Activated B cell treated with CpG ODN at 0.5 μM for 24 hours (primary cell): ENCODE data around the gene OLFML2A. TPM values are rescaled to one million over a fixed set of nuclear protein-coding genes. Genes with fewer than 3 reads are reported as not detected.

Source experiments
- ATAC-seq: fragments of 200-7000 bp; cut with Tn5 transposase; one replicate; pipeline ENCODE4 v1.10.0; 2021; ENCODE audit warnings: low read depth, mild to moderate bottlenecking, moderate library complexity
- CTCF ChIA-PET: fragments of 350-600 bp; sonication (Branson Sonifier 250); formaldehyde crosslinking; loops from one replicate; lab custom pipeline; 2021; ENCODE audit warnings: antibody characterized with exemption; lab: Charles Lee
- POLR2A ChIA-PET: fragments of 350-600 bp; sonication (Branson Sonifier 250); formaldehyde crosslinking; loops from one replicate; lab custom pipeline; 2021; ENCODE audit warnings: antibody characterized with exemption; lab: Charles Lee
- DNase-seq: peaks from one replicate; pipeline ENCODE4 v3.0.0; 2022
- H3K27ac Mint-ChIP-seq: one replicate; pipeline ENCODE4 v1.8.0; 2020; ENCODE audit warnings: mixed read lengths
- H3K27me3 Mint-ChIP-seq: one replicate; pipeline ENCODE4 v1.8.0; 2021; ENCODE audit warnings: mixed read lengths
- H3K36me3 Mint-ChIP-seq: one replicate; pipeline ENCODE4 v1.8.0; 2021; ENCODE audit warnings: low read depth, mixed read lengths
- H3K4me1 Mint-ChIP-seq: one replicate; pipeline ENCODE4 v1.8.0; 2021; ENCODE audit warnings: mixed read lengths
- H3K4me3 Mint-ChIP-seq: one replicate; pipeline ENCODE4 v1.8.0; 2020; ENCODE audit warnings: mild to moderate bottlenecking, mixed read lengths
- H3K9me3 Mint-ChIP-seq: one replicate; pipeline ENCODE4 v1.8.0; 2020; ENCODE audit warnings: mixed read lengths
- CTCF ChIP-seq: fragments of 200-600 bp; IDR thresholded peaks from one replicate; pipeline ENCODE4 v1.8.0; 2022; ENCODE audit warnings: antibody characterized with exemption, mild to moderate bottlenecking
- intact Hi-C: fragments of 100-400 bp; cut with micrococcal nuclease; formaldehyde crosslinking; loops from one replicate; pipeline ENCODE4 v1.15.1; 2024
- total RNA-seq: library from RNA; stranded (reverse); gene quantifications from 2 replicates; pipeline ENCODE4 v1.2.3, GENCODE V29; 2022

Gene OLFML2A
- total RNA-seq, 1 donor from 2014 or later, result 0.78 TPM

- DNase-seq (no peak), ATAC-seq (no peak)
- no peak for TF ChIP-seq CTCF
- Mint-ChIP-seq H3K27ac (peak overlapping the region; percentile 94), H3K4me1 (peaks cover 47% of the 10 kb centered on the region), H3K4me3 (peak overlapping the region; percentile 95), H3K9me3 (no peaks in the 10 kb centered on the region), H3K27me3 (no peaks in the 10 kb centered on the region), H3K36me3 (peaks cover 54% of the 10 kb centered on the region)
- intact Hi-C loops, result loop anchor here (2.0 to 5.0 kb wide), 5 partner anchors 35 to 887 kb away; partner anchors contain the start of genes GAPVD1, HSPA5, PBX3 and PPP6C
- ChIA-PET CTCF (interaction anchor here (2.7 to 12.7 kb wide), 2 partner anchors 87 to 88 kb away, joined by 8 to 216 read pairs; partner anchors contain the start of genes NR6A1 and OLFML2A), POLR2A (interaction anchor here (0.7 to 4.3 kb wide), 5 partner anchors 12 to 89 kb away, joined by 3 to 164 read pairs (median 6); partner anchors contain the start of genes NR6A1 and OLFML2A)
Observed at GRCh38 chr9:124859803-124860581, 83.1 kb downstream of the OLFML2A start.

GRCh38 chr9:124860582-124861341, 83.8 kb downstream of the OLFML2A start:
- Mint-ChIP-seq H3K27ac (peak overlapping the region; percentile 94), H3K4me1 (peaks cover 47% of the 10 kb centered on the region), H3K9me3 (no peaks in the 10 kb centered on the region), H3K27me3 (no peaks in the 10 kb centered on the region), H3K36me3 (peaks cover 54% of the 10 kb centered on the region), H3K4me3 (peak overlapping the region; percentile 95)
- ATAC-seq (no peak), DNase-seq (no peak)
- intact Hi-C loops, result loop anchor here (2.0 to 5.0 kb wide), 5 partner anchors 34 to 887 kb away; partner anchors contain the start of genes GAPVD1, HSPA5, PBX3 and PPP6C
- POLR2A ChIA-PET, result interaction anchor here (0.6 to 4.3 kb wide), 13 partner anchors 8 to 381 kb away, joined by 3 to 164 read pairs (median 5); partner anchors contain the start of genes GOLGA1, HSPA5, NR6A1 and OLFML2A
- no peak for TF ChIP-seq CTCF
- CTCF ChIA-PET, result interaction anchor here (1.3 to 3.8 kb wide), 5 partner anchors 8 to 89 kb away, joined by 5 to 28 read pairs (median 6); partner anchors contain the start of genes NR6A1 and WDR38

- Mint-ChIP-seq H3K27ac (peak within 1 kb of the TSS; percentile 94), H3K36me3 (peaks cover 53% of the 10 kb centered on the region), H3K27me3 (no peaks in the 10 kb centered on the region), H3K9me3 (no peaks in the 10 kb centered on the region), H3K4me1 (peaks cover 47% of the 10 kb centered on the region), H3K4me3 (peak within 1 kb of the TSS; percentile 95)
- peak; percentile 92 for DNase-seq
- intact Hi-C loops, result loop anchor here (1.0 to 5.0 kb wide), 9 partner anchors 8 to 886 kb away; partner anchors contain the start of genes GAPVD1, HSPA5, NR6A1 and PBX3
- ChIA-PET CTCF (interaction anchor here (1.3 to 3.8 kb wide), 5 partner anchors 8 to 90 kb away, joined by 5 to 28 read pairs (median 6); partner anchors contain the start of genes NR6A1 and WDR38), POLR2A (interaction anchor here (0.5 to 4.3 kb wide), 23 partner anchors 9 to 1956 kb away, joined by 3 to 164 read pairs (median 5); partner anchors contain the start of genes GAPVD1, GOLGA1, HSPA5 and NR6A1)
- peak; percentile 95 for ATAC-seq
- TF ChIP-seq CTCF, result no peak
Observed at GRCh38 chr9:124861342-124862229, 84.7 kb downstream of the OLFML2A start, which contains the start of the genes ARPC5L and RPL35. Gene ARPC5L (plus strand): TSS chr9:124862130. CDS start chr9:124869291, 7,161 bp downstream. Gene RPL35 (minus strand): TSS chr9:124861957. CDS start chr9:124861912, 45 bp downstream.

- POLR2A ChIA-PET, result interaction anchor here (0.7 to 4.3 kb wide), 2 partner anchors 8 to 71 kb away, joined by 4 to 164 read pairs; no protein-coding TSS in a partner anchor
- Mint-ChIP-seq H3K4me3 (peak overlapping the region; percentile 44), H3K9me3 (no peaks in the 10 kb centered on the region), H3K27ac (peak overlapping the region; percentile 81), H3K27me3 (no peaks in the 10 kb centered on the region), H3K4me1 (peaks cover 53% of the 10 kb centered on the region), H3K36me3 (peaks cover 37% of the 10 kb centered on the region)
- ATAC-seq, result no peak
- TF ChIP-seq CTCF, result no peak
- intact Hi-C loops, result loop anchor here (2.0 to 5.0 kb wide), 6 partner anchors 93 to 884 kb away; partner anchors contain the start of genes GAPVD1, HSPA5, NR6A1 and PBX3
- CTCF ChIA-PET, result interaction anchor here (0.9 to 3.8 kb wide), 2 partner anchors 10 to 86 kb away, joined by 3 to 28 read pairs; partner anchors contain the start of genes OLFML2A and WDR38
- no peak for DNase-seq
Observed at GRCh38 chr9:124863371-124863871, 86.5 kb downstream of the OLFML2A start.
